NT2/D1 (cell line): ENCODE data around the gene ORM1.

Experiments
- SUZ12 ChIP-seq: IDR thresholded peaks from 2 replicates; pipeline ENCODE4 v1.6.1; 2011; ENCODE audit not compliant: insufficient read length, insufficient read depth; ENCODE audit errors: extremely low read depth
- YY1 ChIP-seq: IDR thresholded peaks from 2 replicates; pipeline ENCODE4 v1.6.1; 2011; ENCODE audit not compliant: insufficient read length, insufficient read depth
- ZNF274 ChIP-seq: IDR thresholded peaks from 2 replicates; pipeline ENCODE4 v1.6.1; 2011; ENCODE audit warnings: mild to moderate bottlenecking, low read depth, low read length

- no peak for TF ChIP-seq YY1
- no peak for TF ChIP-seq ZNF274
- TF ChIP-seq SUZ12 = no peak
Observed at GRCh38 chr9:114286146-114286679, 36.7 kb upstream of the ORM1 start.
